Right lobe of liver (tissue), 4 donors: Measurements from ENCODE around the gene TGFB2.

ENCODE experiments used
- CTCF ChIP-seq, 4 donors: fragments of 200-600 bp in 3 of 4; fragments of 450-650 bp in 1 of 4; IDR thresholded peaks; one replicate each; pipeline versions ENCODE4 v1.5.1 to v1.8.0; 2016 to 2022; ENCODE audit warnings: antibody characterized with exemption in 4 of 4, mild to moderate bottlenecking in 2 of 4
- POLR2A ChIP-seq: fragments of 450-650 bp; IDR thresholded peaks from one replicate; pipeline ENCODE4 v1.6.1; 2017; ENCODE audit warnings: antibody characterized with exemption, mild to moderate bottlenecking
- donor health status: DM: no; HTN: no; CAD: no.
- donor health status: DM: no; HTN: no; CAD: no.
- donor health status: DM: no; HTN: yes; CAD: no.

- TF ChIP-seq CTCF (IDR thresholded peaks at IDR 0.05) (no peak), POLR2A (no peak)
Observed at GRCh38 chr1:218479436-218480115, 134.4 kb downstream of the TGFB2 start.
